Endothelial cell of umbilical vein (primary cell): Measurements from ENCODE around the gene ADGRD2. TPM values are rescaled to one million over a fixed set of nuclear protein-coding genes. Genes with fewer than 3 reads are reported as not detected.

Experiments used
- BruUV-seq: library from RNA; stranded (reverse); fragments of 400-500 nt; replicated peaks from 2 replicates; lab custom pipeline; 2021; lab: Mats Ljungman, UMichigan
- CTCF ChIA-PET: fragments of 300-600, 350-600 bp; sonication (Branson Sonifier 250); formaldehyde crosslinking; loops from one replicate; lab custom pipeline; 2021; ENCODE audit warnings: antibody characterized with exemption, inconsistent platforms; lab: Charles Lee
- POLR2A ChIA-PET: fragments of 300-600, 350-600 bp; sonication (Branson Sonifier 250); formaldehyde crosslinking; loops from one replicate; lab custom pipeline; 2021; ENCODE audit warnings: antibody characterized with exemption, inconsistent platforms; lab: Charles Lee
- DNase-seq: peaks from one replicate; pipeline ENCODE4 v3.0.0-alpha.2; 2011; ENCODE audit warnings: low read depth, low spot score
- FAIRE-seq: peaks from 2 replicates; lab custom pipeline; 2011; peaks lifted over from hg19 to GRCh38; lab: Jason Lieb, UNC
- H2AFZ ChIP-seq: 2 replicates; pipeline ENCODE4 v1.6.0; 2012; ENCODE audit warnings: low read depth, low read length, control low read depth, inconsistent platforms
- H3K27ac ChIP-seq: 2 replicates; pipeline ENCODE4 v1.5.1; 2011; ENCODE audit warnings: low read depth, mild to moderate bottlenecking, control low read depth, low read length, moderate library complexity; ENCODE audit not compliant: insufficient read depth
- H3K27me3 ChIP-seq, 2 experiments: 2 replicates each; pipeline versions ENCODE4 v1.6.0 to v1.6.1; 2011; ENCODE audit warnings: low read length in 2 of 2, mixed read lengths in 1 of 2; ENCODE audit not compliant: control insufficient read depth in 2 of 2, insufficient read depth in 2 of 2
- H3K36me3 ChIP-seq, 2 experiments: 2 replicates in 1 of 2; 3 replicates in 1 of 2; pipeline ENCODE4 v1.5.1; 2011; ENCODE audit warnings: low read length in 2 of 2, mild to moderate bottlenecking in 1 of 2, moderate library complexity in 1 of 2; ENCODE audit not compliant: control insufficient read depth in 2 of 2, insufficient read depth in 2 of 2; ENCODE audit errors: extremely low read depth in 1 of 2
- H3K4me1 ChIP-seq: 3 replicates; pipeline ENCODE4 v1.5.1; 2011; ENCODE audit warnings: mild to moderate bottlenecking, low read length; ENCODE audit not compliant: control insufficient read depth, insufficient read depth; ENCODE audit errors: extremely low read depth
- H3K4me2 ChIP-seq: 2 replicates; pipeline ENCODE4 v1.6.1; 2011; ENCODE audit warnings: low read length, control low read depth, mixed read lengths; ENCODE audit not compliant: insufficient read depth
- H3K4me3 ChIP-seq, 3 experiments: fragments of 200-600 bp in 1 of 3; sonication (generic), shearing (Covaris generic) in 1 of 3; replicated peaks in 1 of 3; 2 replicates each; pipeline ENCODE4 v1.5.1; 2011 to 2016; ENCODE audit warnings: control low read depth in 3 of 3, low read length in 3 of 3, mild to moderate bottlenecking in 2 of 3, inconsistent platforms in 1 of 3, low read depth in 1 of 3, moderate library complexity in 1 of 3; ENCODE audit not compliant: insufficient read depth in 1 of 3
- H3K79me2 ChIP-seq: 2 replicates; pipeline ENCODE4 v1.6.0; 2012; ENCODE audit warnings: low read length, inconsistent platforms; ENCODE audit not compliant: control insufficient read depth, insufficient read depth
- H3K9ac ChIP-seq: replicated peaks from 2 replicates; pipeline ENCODE3; 2011; ENCODE audit warnings: low read length, control low read depth; ENCODE audit not compliant: insufficient read depth; ENCODE audit errors: extremely low read depth
- H3K9me1 ChIP-seq: replicated peaks from 3 replicates; pipeline ENCODE4 v1.6.0; 2011; ENCODE audit warnings: mild to moderate bottlenecking, low read length; ENCODE audit not compliant: control insufficient read depth, insufficient read depth; ENCODE audit errors: extremely low read depth
- H3K9me3 ChIP-seq: replicated peaks from 2 replicates; pipeline ENCODE4 v1.5.1; 2012; ENCODE audit warnings: low read length, inconsistent platforms; ENCODE audit not compliant: control insufficient read depth, insufficient read depth
- H4K20me1 ChIP-seq: replicated peaks from 2 replicates; pipeline ENCODE3; 2011; ENCODE audit warnings: mild to moderate bottlenecking, low read length; ENCODE audit not compliant: control insufficient read depth, insufficient read depth; ENCODE audit errors: extremely low read depth
- EZH2 ChIP-seq: IDR thresholded peaks from 2 replicates; pipeline ENCODE4 v1.6.1; 2012; ENCODE audit warnings: borderline replicate concordance, low read depth, mild to moderate bottlenecking, moderate library complexity, low read length, inconsistent platforms; ENCODE audit not compliant: severe bottlenecking
- FOS ChIP-seq: IDR thresholded peaks from 2 replicates; pipeline ENCODE4 v1.6.1; 2011; ENCODE audit warnings: mild to moderate bottlenecking, low read length, moderate library complexity, borderline replicate concordance; ENCODE audit not compliant: insufficient read depth
- GATA2 ChIP-seq: IDR thresholded peaks from 2 replicates; pipeline ENCODE4 v1.7.0; 2011; ENCODE audit warnings: low read depth, mild to moderate bottlenecking, moderate library complexity, mixed read lengths, low read length; ENCODE audit not compliant: insufficient read length, insufficient read depth
- JUN ChIP-seq: IDR thresholded peaks from 2 replicates; pipeline ENCODE4 v1.6.1; 2011; ENCODE audit warnings: borderline replicate concordance, low read depth; ENCODE audit not compliant: insufficient read length, insufficient read depth
- MYC ChIP-seq: IDR thresholded peaks from one replicate; pipeline ENCODE4 v1.6.1; 2011; ENCODE audit warnings: mild to moderate bottlenecking, low read depth, low read length
- POLR2A ChIP-seq: IDR thresholded peaks from 2 replicates; pipeline ENCODE4 v1.6.1; 2012; ENCODE audit warnings: low read depth, mild to moderate bottlenecking, control low read depth, low read length
- POLR2AphosphoS5 ChIP-seq: IDR thresholded peaks from 2 replicates; pipeline ENCODE4 v1.6.1; 2012; ENCODE audit warnings: low read depth, mild to moderate bottlenecking, control low read depth, low read length, moderate library complexity; ENCODE audit not compliant: insufficient read depth
- dilution Hi-C: fragments of 300-500 bp; cut with MboI; formaldehyde crosslinking; loops from one replicate; pipeline ENCODE4 v1.15.0; 2019; ENCODE audit warnings: low sequenced_read_pairs; ENCODE audit not compliant: extremely low pct_ligation_motif_present
- intact Hi-C: fragments of 100-400 bp; cut with micrococcal nuclease; formaldehyde crosslinking; loops from one replicate; pipeline ENCODE4 v1.10.0; 2022
- polyA plus RNA-seq, 4 experiments: library from polyadenylated mRNA; depleted of rRNA in 3 of 4; stranded (reverse) in 3 of 4; unstranded in 1 of 4; fragments of >200 nt; gene quantifications; 2 replicates each; pipeline versions ENCODE4 v1.2.1 to v1.2.3, GENCODE V29; 2011 to 2012; ENCODE audit warnings: missing spikeins in 1 of 4
- total RNA-seq: library from RNA; stranded (reverse); gene quantifications from 2 replicates; pipeline ENCODE4 v1.2.3, GENCODE V29; 2021
- TF ChIP-seq, protein P1 (sequence below): IDR thresholded peaks from 2 replicates; pipeline ENCODE4 v1.6.1; 2011; ENCODE audit not compliant: insufficient read depth, insufficient read length
- TF ChIP-seq, protein P2 (sequence below), 2 donors: IDR thresholded peaks; 1 replicate in 1 of 2; 2 replicates in 1 of 2; pipeline ENCODE4 v1.5.1; 2011; ENCODE audit warnings: low read length in 2 of 2, mild to moderate bottlenecking in 2 of 2, moderate library complexity in 2 of 2, control low read depth in 1 of 2, inconsistent platforms in 1 of 2, low read depth in 1 of 2; ENCODE audit not compliant: insufficient read depth in 1 of 2; ENCODE audit errors: extremely low read depth in 1 of 2

The ADGRD2 gene
- total and polyA plus RNA-seq, 2 donors (not counting 3 experiments of a cell fraction or from before 2014, with no cell fraction given): not detected

DNA sequence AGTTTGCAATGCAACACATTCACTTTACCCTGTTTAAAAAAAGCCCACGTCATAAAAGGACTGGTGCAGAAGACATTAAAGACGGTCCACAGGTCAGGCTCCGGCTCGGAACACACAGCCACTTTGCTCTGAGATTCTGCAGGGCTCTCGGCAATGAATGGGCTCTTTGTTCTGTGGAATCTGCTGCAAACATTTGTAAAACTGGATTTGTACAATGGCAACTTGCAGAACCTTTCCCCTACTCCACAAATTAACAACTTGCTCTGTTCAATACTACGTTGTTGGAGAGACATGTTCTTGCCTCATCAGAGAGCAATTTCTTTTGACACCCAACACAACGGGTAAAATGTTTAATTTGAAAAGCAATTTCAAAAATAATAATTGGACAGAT lies 70.0 kb downstream of the ADGRD2 start:
- POLR2A ChIA-PET: no interaction called here
- no peaks in the 10 kb centered on the region for H3K79me2 ChIP-seq

DNA sequence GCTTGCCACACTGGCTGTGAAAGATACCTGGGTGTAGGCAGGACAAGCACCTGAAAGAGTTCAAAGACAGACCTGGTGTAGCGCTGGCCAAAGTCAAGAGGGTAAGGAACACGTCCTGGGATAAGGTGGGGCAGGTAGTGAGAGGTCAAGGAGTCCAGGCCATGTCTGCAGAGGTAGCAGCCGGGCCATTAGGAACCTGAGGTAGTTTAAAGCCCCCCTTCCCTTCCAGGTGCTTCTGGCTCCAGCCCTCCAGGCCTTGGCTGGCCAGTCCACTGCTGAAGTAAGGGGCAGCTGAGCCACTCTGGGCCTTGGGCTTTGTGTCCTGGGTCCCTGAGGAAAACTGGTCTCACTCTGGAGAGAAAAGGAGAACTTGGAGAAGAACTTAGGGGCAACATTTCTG lies 70.9 kb downstream of the ADGRD2 start:
- no peak overlapping the region for H3K27ac ChIP-seq
- no peak overlapping the region for H3K4me3 ChIP-seq
- H3K36me3 ChIP-seq: no peaks in the 10 kb centered on the region
- CTCF ChIA-PET: no interaction called here
- BruUV-seq: no TSS peak
- POLR2A ChIA-PET: no interaction called here
- H3K4me2 ChIP-seq: no peak overlapping the region
- H3K4me1 ChIP-seq: no peaks in the 10 kb centered on the region
- dilution Hi-C loops: no loop called here
- FAIRE-seq: no peak
- intact Hi-C loops: no loop called here
- TF ChIP-seq POLR2A (no peak), EZH2 (no peak), POLR2AphosphoS5 (no peak), MYC (no peak), GATA2 (no peak), FOS (no peak), JUN (no peak)
- TF ChIP-seq, protein P1, sequence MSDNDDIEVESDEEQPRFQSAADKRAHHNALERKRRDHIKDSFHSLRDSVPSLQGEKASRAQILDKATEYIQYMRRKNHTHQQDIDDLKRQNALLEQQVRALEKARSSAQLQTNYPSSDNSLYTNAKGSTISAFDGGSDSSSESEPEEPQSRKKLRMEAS: no peak
- TF ChIP-seq, protein P2, sequence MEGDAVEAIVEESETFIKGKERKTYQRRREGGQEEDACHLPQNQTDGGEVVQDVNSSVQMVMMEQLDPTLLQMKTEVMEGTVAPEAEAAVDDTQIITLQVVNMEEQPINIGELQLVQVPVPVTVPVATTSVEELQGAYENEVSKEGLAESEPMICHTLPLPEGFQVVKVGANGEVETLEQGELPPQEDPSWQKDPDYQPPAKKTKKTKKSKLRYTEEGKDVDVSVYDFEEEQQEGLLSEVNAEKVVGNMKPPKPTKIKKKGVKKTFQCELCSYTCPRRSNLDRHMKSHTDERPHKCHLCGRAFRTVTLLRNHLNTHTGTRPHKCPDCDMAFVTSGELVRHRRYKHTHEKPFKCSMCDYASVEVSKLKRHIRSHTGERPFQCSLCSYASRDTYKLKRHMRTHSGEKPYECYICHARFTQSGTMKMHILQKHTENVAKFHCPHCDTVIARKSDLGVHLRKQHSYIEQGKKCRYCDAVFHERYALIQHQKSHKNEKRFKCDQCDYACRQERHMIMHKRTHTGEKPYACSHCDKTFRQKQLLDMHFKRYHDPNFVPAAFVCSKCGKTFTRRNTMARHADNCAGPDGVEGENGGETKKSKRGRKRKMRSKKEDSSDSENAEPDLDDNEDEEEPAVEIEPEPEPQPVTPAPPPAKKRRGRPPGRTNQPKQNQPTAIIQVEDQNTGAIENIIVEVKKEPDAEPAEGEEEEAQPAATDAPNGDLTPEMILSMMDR (IDR thresholded peaks at IDR 0.05; ENCODE audit: extremely low read depth in 1 of 2, insufficient read depth in 1 of 2, low read depth in 1 of 2, low read length in 2 of 2): no peak
- H2AFZ ChIP-seq: no peak overlapping the region
- no peaks in the 10 kb centered on the region for H3K79me2 ChIP-seq
- H3K9ac ChIP-seq: no peak overlapping the region
- no peaks in the 10 kb centered on the region for H3K9me3 ChIP-seq
- H3K27me3 ChIP-seq: peaks cover 2% of the 10 kb centered on the region in 2 experiments
- DNase-seq: no peak
- H3K9me1 ChIP-seq: no peaks in the 10 kb centered on the region
- H4K20me1 ChIP-seq: no peaks in the 10 kb centered on the region

More for the DNA sequence above, 70.0 kb downstream of the ADGRD2 start:
- H3K4me2 ChIP-seq: no peak overlapping the region
- no peaks in the 10 kb centered on the region for H4K20me1 ChIP-seq
- no peaks in the 10 kb centered on the region for H3K9me1 ChIP-seq
- CTCF ChIA-PET: interaction anchor here (1.1 kb wide), 1 partner anchor 17 kb away, joined by 5 read pairs; no protein-coding TSS in a partner anchor
- dilution Hi-C loops (no loop called here), intact Hi-C loops (no loop called here)
- FAIRE-seq (no peak), DNase-seq (no peak)
- no peaks in the 10 kb centered on the region for H3K9me3 ChIP-seq
- H3K27me3 ChIP-seq: peaks cover 2% of the 10 kb centered on the region in 2 experiments
- no peak overlapping the region for H3K27ac ChIP-seq
- H2AFZ ChIP-seq: no peak overlapping the region
- H3K36me3 ChIP-seq: no peaks in the 10 kb centered on the region
- no peaks in the 10 kb centered on the region for H3K4me1 ChIP-seq
- BruUV-seq: no TSS peak
- no peak overlapping the region for H3K9ac ChIP-seq
- no peak for TF ChIP-seq POLR2A
- no peak for TF ChIP-seq FOS
- TF ChIP-seq, protein P2 (IDR thresholded peaks at IDR 0.05; ENCODE audit: extremely low read depth in 1 of 2, insufficient read depth in 1 of 2, low read depth in 1 of 2, low read length in 2 of 2): no peak
- TF ChIP-seq MYC: no peak
- TF ChIP-seq EZH2: no peak
- no peak for TF ChIP-seq GATA2
- H3K4me3 ChIP-seq: no peak overlapping the region
